Astrocyte (in vitro differentiated cells and primary cell): ENCODE results near the gene HMOX1.

Source experiments
- EZH2 ChIP-seq: IDR thresholded peaks from 2 replicates; pipeline ENCODE4 v1.6.1; 2012; ENCODE audit warnings: mild to moderate bottlenecking, low read length, inconsistent platforms; ENCODE audit not compliant: insufficient read depth
- TF ChIP-seq, protein P1 (sequence below): IDR thresholded peaks from 2 replicates; pipeline ENCODE4 v1.5.1; 2011; ENCODE audit warnings: low read depth, mild to moderate bottlenecking, inconsistent platforms, low read length, moderate library complexity; ENCODE audit not compliant: insufficient read depth

DNA sequence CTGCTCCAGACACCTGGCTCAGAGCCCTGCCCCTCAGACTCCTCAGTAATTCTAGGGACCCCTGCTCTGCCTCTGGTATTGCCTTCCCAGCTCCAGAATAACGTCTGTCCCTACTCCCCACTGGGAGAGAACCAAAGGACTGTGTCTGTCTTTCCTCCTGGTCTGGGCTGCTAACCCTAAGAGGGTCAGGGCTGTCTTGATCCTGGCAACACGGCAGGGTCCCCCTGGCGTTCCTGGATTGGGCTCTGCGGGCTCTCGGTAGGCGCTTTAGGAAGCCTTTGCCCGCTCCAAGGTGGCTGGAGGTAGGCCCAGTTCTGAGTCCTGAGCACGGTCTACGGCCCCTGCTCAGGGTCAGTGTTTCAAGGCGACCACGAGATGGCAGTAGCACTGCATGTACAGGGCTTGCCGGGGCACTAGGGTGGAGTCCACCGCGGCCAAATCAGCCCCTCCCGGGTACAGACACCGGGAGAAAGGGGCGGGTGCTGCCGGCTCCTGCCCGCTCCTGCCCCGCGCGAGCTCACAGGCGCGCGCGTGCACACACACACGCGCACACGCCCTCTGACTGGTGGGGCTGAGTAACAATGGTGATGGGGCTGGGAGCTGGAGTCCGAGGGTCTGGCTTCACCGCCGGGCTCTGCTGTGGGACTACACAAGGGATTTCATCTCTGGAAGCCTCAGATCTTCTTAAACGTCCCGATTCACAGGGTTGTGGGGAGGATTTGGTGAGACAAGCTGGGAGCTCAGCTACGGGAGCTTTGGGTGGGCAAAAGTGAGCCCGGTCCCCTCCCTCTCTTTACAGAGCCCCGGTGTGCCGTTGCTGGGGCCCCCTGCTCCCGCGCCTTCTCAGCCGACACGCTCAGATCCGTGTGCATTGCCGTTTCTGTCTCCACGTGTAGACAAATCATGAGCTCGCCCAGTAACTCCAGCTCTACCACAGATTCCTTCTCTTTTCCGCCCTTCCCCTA lies 30.1 kb upstream of the HMOX1 start:
- TF ChIP-seq, protein P1, sequence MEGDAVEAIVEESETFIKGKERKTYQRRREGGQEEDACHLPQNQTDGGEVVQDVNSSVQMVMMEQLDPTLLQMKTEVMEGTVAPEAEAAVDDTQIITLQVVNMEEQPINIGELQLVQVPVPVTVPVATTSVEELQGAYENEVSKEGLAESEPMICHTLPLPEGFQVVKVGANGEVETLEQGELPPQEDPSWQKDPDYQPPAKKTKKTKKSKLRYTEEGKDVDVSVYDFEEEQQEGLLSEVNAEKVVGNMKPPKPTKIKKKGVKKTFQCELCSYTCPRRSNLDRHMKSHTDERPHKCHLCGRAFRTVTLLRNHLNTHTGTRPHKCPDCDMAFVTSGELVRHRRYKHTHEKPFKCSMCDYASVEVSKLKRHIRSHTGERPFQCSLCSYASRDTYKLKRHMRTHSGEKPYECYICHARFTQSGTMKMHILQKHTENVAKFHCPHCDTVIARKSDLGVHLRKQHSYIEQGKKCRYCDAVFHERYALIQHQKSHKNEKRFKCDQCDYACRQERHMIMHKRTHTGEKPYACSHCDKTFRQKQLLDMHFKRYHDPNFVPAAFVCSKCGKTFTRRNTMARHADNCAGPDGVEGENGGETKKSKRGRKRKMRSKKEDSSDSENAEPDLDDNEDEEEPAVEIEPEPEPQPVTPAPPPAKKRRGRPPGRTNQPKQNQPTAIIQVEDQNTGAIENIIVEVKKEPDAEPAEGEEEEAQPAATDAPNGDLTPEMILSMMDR: peak; percentile 70
- no peak for TF ChIP-seq EZH2
